HEK293 (cell line): ENCODE measurements around the gene RPL13A.

Source experiments
- EGR2 ChIP-seq: fragments of 450-650 bp; formaldehyde crosslinking; IDR thresholded peaks from 2 replicates; pipeline ENCODE4 v1.5.1; 2016; ENCODE audit warnings: low read depth, missing biosample characterization, missing genetic modification characterization
- PRDM2 ChIP-seq: fragments of 450-650 bp; formaldehyde crosslinking; IDR thresholded peaks from 2 replicates; pipeline ENCODE4 v1.5.1; 2016; ENCODE audit warnings: missing biosample characterization, missing genetic modification characterization, borderline replicate concordance
- SALL2 ChIP-seq: fragments of 450-650 bp; formaldehyde crosslinking; IDR thresholded peaks from 2 replicates; pipeline ENCODE4 v1.5.0; 2017; ENCODE audit warnings: missing biosample characterization, mild to moderate bottlenecking, missing genetic modification characterization, borderline replicate concordance
- SETDB1 ChIP-seq: IDR thresholded peaks from one replicate; pipeline ENCODE4 v1.6.1; 2017; ENCODE audit warnings: mild to moderate bottlenecking, low read length, moderate library complexity, mixed read lengths; ENCODE audit not compliant: insufficient read length
- ZBTB8A ChIP-seq: fragments of 450-650 bp; formaldehyde crosslinking; IDR thresholded peaks from 2 replicates; pipeline ENCODE4 v1.5.1; 2016; ENCODE audit warnings: missing biosample characterization, missing genetic modification characterization
- ZFP41 ChIP-seq: fragments of 450-650 bp; formaldehyde crosslinking; IDR thresholded peaks from 2 replicates; pipeline ENCODE4 v1.5.1; 2016; ENCODE audit warnings: missing biosample characterization, missing genetic modification characterization, borderline replicate concordance
- ZFP69B ChIP-seq: fragments of 450-650 bp; formaldehyde crosslinking; IDR thresholded peaks from 2 replicates; pipeline ENCODE4 v1.5.1; 2016; ENCODE audit warnings: missing biosample characterization, missing genetic modification characterization
- ZNF138 ChIP-seq: fragments of 450-650 bp; formaldehyde crosslinking; IDR thresholded peaks from 2 replicates; pipeline ENCODE4 v1.5.1; 2016; ENCODE audit warnings: missing biosample characterization, missing genetic modification characterization, borderline replicate concordance
- ZNF155 ChIP-seq: fragments of 450-650 bp; formaldehyde crosslinking; IDR thresholded peaks from 2 replicates; pipeline ENCODE4 v1.5.1; 2016; ENCODE audit warnings: missing biosample characterization, missing genetic modification characterization
- ZNF2 ChIP-seq: fragments of 450-650 bp; formaldehyde crosslinking; IDR thresholded peaks from 2 replicates; pipeline ENCODE4 v1.5.1; 2016; ENCODE audit warnings: missing biosample characterization, missing genetic modification characterization
- ZNF202 ChIP-seq: fragments of 450-650 bp; formaldehyde crosslinking; IDR thresholded peaks from 2 replicates; pipeline ENCODE4 v1.5.1; 2016; ENCODE audit warnings: missing biosample characterization, missing genetic modification characterization, borderline replicate concordance
- ZNF37A ChIP-seq: fragments of 450-650 bp; IDR thresholded peaks from 2 replicates; pipeline ENCODE4 v1.5.1; 2018; ENCODE audit warnings: missing biosample characterization, missing genetic modification characterization
- ZNF488 ChIP-seq: fragments of 450-650 bp; formaldehyde crosslinking; IDR thresholded peaks from 2 replicates; pipeline ENCODE4 v1.5.1; 2016; ENCODE audit warnings: missing biosample characterization, missing genetic modification characterization
- ZNF529 ChIP-seq: fragments of 450-650 bp; formaldehyde crosslinking; IDR thresholded peaks from 2 replicates; pipeline ENCODE4 v1.5.1; 2017; ENCODE audit warnings: missing genetic modification characterization, missing biosample characterization; ENCODE audit not compliant: insufficient replicate concordance
- ZNF544 ChIP-seq: fragments of 450-650 bp; formaldehyde crosslinking; IDR thresholded peaks from 2 replicates; pipeline ENCODE4 v1.5.0; 2017; ENCODE audit warnings: missing biosample characterization, missing genetic modification characterization
- ZNF548 ChIP-seq: fragments of 450-650 bp; formaldehyde crosslinking; IDR thresholded peaks from 2 replicates; pipeline ENCODE4 v1.5.1; 2016; ENCODE audit warnings: missing biosample characterization, missing genetic modification characterization
- ZNF645 ChIP-seq: fragments of 450-650 bp; formaldehyde crosslinking; IDR thresholded peaks from 2 replicates; pipeline ENCODE4; 2016; ENCODE audit warnings: missing biosample characterization, missing genetic modification characterization
- ZNF768 ChIP-seq: fragments of 450-650 bp; formaldehyde crosslinking; IDR thresholded peaks from 2 replicates; pipeline ENCODE4 v1.5.1; 2018; ENCODE audit warnings: missing biosample characterization, mild to moderate bottlenecking, missing genetic modification characterization
- ZNF792 ChIP-seq: fragments of 450-650 bp; formaldehyde crosslinking; IDR thresholded peaks from 2 replicates; pipeline ENCODE4 v1.5.1; 2016; ENCODE audit warnings: missing biosample characterization, missing genetic modification characterization
- ZNF837 ChIP-seq: fragments of 450-650 bp; formaldehyde crosslinking; IDR thresholded peaks from 2 replicates; pipeline ENCODE4 v1.5.1; 2016; ENCODE audit warnings: missing biosample characterization, missing genetic modification characterization
- ZSCAN30 ChIP-seq: fragments of 450-650 bp; IDR thresholded peaks from 2 replicates; pipeline ENCODE4 v1.5.1; 2018; ENCODE audit warnings: missing biosample characterization, mild to moderate bottlenecking, missing genetic modification characterization, moderate library complexity
- TF ChIP-seq, protein P1 (sequence below): fragments of 450-650 bp; formaldehyde crosslinking; IDR thresholded peaks from 2 replicates; pipeline ENCODE4 v1.5.1; 2016; ENCODE audit warnings: missing biosample characterization, missing genetic modification characterization
- TF ChIP-seq, protein P2 (sequence below): fragments of 450-650 bp; formaldehyde crosslinking; IDR thresholded peaks from 2 replicates; pipeline ENCODE4 v1.5.1; 2016; ENCODE audit warnings: missing biosample characterization, missing genetic modification characterization
- TF ChIP-seq, protein P3 (sequence below): fragments of 450-650 bp; formaldehyde crosslinking; IDR thresholded peaks from 2 replicates; pipeline ENCODE4 v1.5.1; 2016; ENCODE audit warnings: missing biosample characterization, missing genetic modification characterization
- TF ChIP-seq, protein P4 (sequence below): fragments of 450-650 bp; formaldehyde crosslinking; IDR thresholded peaks from 2 replicates; pipeline ENCODE4 v1.5.1; 2016; ENCODE audit warnings: missing biosample characterization, missing genetic modification characterization

Gene RPL13A

DNA sequence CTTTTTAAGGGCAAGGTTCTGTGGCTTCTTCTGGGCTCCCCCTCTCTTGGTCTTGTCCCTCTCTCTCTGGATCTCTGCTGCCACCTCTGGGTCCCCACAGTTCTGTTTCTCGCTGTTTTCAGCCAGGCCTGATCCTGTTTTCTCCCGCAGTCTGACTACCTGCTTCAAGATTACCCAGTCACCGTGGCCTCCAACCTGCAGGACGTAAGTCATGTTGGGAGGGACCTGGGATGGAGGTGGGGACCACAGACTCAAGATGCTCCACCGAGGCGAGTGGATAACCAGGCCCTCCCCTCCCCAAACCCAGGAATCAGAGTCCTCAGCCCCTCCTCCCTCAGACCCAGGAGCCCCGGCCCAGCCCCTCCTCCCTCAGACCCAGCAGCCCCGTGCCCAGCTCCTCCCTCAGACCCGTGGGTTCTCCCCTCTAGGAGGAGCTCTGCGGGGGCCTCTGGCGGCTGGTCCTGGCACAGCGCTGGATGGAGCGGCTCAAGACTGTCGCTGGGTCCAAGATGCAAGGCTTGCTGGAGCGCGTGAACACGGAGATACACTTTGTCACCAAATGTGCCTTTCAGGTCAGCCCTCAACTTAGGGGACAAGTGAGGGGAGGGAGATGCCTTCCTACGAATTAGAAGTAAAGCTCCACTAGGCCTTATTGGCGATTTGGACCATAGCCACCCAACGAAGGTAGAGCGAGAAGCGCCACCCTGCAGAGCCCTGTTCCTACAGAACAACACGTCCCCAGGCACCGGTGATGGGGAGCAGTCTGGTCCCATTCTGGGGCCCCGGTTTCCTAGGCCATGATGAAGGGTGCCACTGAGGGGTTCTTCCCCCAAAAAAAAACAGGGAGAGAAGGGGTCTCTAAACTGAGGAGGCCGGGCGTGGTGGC is 11.2 kb upstream of the RPL13A start (continued):
- TF ChIP-seq ZNF645 (tag by site-specific recombination) (no peak), ZNF202 (tag by site-specific recombination) (no peak), ZNF529 (tag by site-specific recombination) (no peak), SETDB1 (no peak), ZNF548 (tag by site-specific recombination) (no peak), ZNF155 (tag by site-specific recombination) (no peak), ZNF37A (tag by site-specific recombination) (no peak), ZFP69B (tag by site-specific recombination) (peak; percentile 88), ZNF768 (tag by site-specific recombination) (no peak), ZBTB8A (no peak), ZSCAN30 (no peak), PRDM2 (tag by site-specific recombination) (no peak), ZNF792 (tag by site-specific recombination) (no peak), EGR2 (tag by site-specific recombination) (no peak), ZNF837 (tag by site-specific recombination) (no peak), ZNF138 (tag by site-specific recombination) (no peak), SALL2 (tag by site-specific recombination) (no peak), ZNF2 (tag by site-specific recombination) (no peak), ZNF488 (no peak), ZFP41 (tag by site-specific recombination) (no peak), ZNF544 (tag by site-specific recombination) (no peak)
- TF ChIP-seq, protein P1, sequence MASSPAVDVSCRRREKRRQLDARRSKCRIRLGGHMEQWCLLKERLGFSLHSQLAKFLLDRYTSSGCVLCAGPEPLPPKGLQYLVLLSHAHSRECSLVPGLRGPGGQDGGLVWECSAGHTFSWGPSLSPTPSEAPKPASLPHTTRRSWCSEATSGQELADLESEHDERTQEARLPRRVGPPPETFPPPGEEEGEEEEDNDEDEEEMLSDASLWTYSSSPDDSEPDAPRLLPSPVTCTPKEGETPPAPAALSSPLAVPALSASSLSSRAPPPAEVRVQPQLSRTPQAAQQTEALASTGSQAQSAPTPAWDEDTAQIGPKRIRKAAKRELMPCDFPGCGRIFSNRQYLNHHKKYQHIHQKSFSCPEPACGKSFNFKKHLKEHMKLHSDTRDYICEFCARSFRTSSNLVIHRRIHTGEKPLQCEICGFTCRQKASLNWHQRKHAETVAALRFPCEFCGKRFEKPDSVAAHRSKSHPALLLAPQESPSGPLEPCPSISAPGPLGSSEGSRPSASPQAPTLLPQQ = peak; percentile 87
- TF ChIP-seq, protein P2, sequence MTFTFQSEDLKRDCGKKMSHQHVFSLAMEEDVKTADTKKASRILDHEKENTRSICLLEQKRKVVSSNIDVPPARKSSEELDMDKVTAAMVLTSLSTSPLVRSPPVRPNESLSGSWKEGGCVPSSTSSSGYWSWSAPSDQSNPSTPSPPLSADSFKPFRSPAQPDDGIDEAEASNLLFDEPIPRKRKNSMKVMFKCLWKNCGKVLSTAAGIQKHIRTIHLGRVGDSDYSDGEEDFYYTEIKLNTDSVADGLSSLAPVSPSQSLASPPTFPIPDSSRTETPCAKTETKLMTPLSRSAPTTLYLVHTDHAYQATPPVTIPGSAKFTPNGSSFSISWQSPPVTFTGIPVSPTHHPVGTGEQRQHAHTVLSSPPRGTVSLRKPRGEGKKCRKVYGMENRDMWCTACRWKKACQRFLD (tag by site-specific recombination) = no peak
- TF ChIP-seq, protein P3, sequence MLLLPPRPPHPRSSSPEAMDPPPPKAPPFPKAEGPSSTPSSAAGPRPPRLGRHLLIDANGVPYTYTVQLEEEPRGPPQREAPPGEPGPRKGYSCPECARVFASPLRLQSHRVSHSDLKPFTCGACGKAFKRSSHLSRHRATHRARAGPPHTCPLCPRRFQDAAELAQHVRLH (tag by site-specific recombination) = no peak
- TF ChIP-seq, protein P4, sequence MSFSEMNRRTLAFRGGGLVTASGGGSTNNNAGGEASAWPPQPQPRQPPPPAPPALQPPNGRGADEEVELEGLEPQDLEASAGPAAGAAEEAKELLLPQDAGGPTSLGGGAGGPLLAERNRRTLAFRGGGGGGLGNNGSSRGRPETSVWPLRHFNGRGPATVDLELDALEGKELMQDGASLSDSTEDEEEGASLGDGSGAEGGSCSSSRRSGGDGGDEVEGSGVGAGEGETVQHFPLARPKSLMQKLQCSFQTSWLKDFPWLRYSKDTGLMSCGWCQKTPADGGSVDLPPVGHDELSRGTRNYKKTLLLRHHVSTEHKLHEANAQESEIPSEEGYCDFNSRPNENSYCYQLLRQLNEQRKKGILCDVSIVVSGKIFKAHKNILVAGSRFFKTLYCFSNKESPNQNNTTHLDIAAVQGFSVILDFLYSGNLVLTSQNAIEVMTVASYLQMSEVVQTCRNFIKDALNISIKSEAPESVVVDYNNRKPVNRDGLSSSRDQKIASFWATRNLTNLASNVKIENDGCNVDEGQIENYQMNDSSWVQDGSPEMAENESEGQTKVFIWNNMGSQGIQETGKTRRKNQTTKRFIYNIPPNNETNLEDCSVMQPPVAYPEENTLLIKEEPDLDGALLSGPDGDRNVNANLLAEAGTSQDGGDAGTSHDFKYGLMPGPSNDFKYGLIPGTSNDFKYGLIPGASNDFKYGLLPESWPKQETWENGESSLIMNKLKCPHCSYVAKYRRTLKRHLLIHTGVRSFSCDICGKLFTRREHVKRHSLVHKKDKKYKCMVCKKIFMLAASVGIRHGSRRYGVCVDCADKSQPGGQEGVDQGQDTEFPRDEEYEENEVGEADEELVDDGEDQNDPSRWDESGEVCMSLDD (tag by site-specific recombination) = no peak
